Neutrophil (primary cell): Measurements from ENCODE around the gene ARSJ.

Source experiments
- H3K27ac ChIP-seq: fragments of 200-600 bp; sonication (generic); 2 replicates; pipeline ENCODE4 v1.5.1; 2016; ENCODE audit warnings: mild to moderate bottlenecking, moderate library complexity
- H3K27me3 ChIP-seq: fragments of 200-600 bp; sonication (generic); 2 replicates; pipeline ENCODE4 v1.6.0; 2016; ENCODE audit warnings: mild to moderate bottlenecking
- H3K36me3 ChIP-seq: fragments of 200-600 bp; sonication (generic); 2 replicates; pipeline ENCODE4 v1.5.1; 2017
- H3K4me1 ChIP-seq, 2 experiments: fragments of 200-600 bp in 1 of 2; sonication (generic) in 1 of 2; 1 replicate in 1 of 2; 2 replicates in 1 of 2; pipeline versions ENCODE4 v1.5.1 to v1.6.1; 2013 to 2016; ENCODE audit warnings: low read depth in 1 of 2, low read length in 1 of 2, mild to moderate bottlenecking in 1 of 2, moderate library complexity in 1 of 2; ENCODE audit not compliant: control insufficient read depth in 1 of 2, insufficient read depth in 1 of 2
- H3K4me3 ChIP-seq, 2 experiments: fragments of 200-600 bp in 1 of 2; sonication (generic) in 1 of 2; 1 replicate in 1 of 2; 2 replicates in 1 of 2; pipeline ENCODE4 v1.5.1; 2013 to 2016; ENCODE audit warnings: low read depth in 1 of 2, low read length in 1 of 2, mild to moderate bottlenecking in 1 of 2, moderate library complexity in 1 of 2
- H3K9me3 ChIP-seq: fragments of 200-600 bp; sonication (generic); 2 replicates; pipeline ENCODE4 v1.5.1; 2016
- TF ChIP-seq, protein P1 (sequence below): fragments of 200-600 bp; sonication (generic); IDR thresholded peaks from 2 replicates; pipeline ENCODE4 v1.5.1; 2016; ENCODE audit warnings: antibody characterized with exemption

Gene ARSJ

DNA sequence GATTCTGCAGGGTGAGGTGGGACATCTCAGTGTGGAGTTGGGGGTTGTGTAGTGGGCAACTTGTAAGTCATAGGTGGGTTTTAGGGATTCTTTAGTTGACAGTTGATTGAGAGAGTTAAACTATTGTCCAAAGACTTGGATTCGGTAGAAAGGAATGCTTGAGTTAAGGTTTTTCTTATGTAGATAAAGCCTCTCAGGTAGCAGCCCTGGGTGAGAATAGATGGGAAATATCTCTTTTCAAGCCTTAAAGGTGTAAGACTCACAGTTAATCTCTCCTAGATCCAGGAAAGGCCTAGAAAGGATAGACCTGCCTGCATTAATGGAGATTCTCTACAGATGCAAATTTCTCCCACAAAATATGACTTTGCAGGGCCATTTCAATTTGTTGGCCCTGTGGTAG, 108.4 kb downstream of the ARSJ start:
- Histone ChIP-seq H3K27me3 (no peaks in the 10 kb centered on the region), H3K27ac (no peak overlapping the region), H3K4me1 (no peaks in the 10 kb centered on the region), H3K36me3 (no peaks in the 10 kb centered on the region), H3K9me3 (no peaks in the 10 kb centered on the region), H3K4me3 (no peak overlapping the region)
- TF ChIP-seq, protein P1, sequence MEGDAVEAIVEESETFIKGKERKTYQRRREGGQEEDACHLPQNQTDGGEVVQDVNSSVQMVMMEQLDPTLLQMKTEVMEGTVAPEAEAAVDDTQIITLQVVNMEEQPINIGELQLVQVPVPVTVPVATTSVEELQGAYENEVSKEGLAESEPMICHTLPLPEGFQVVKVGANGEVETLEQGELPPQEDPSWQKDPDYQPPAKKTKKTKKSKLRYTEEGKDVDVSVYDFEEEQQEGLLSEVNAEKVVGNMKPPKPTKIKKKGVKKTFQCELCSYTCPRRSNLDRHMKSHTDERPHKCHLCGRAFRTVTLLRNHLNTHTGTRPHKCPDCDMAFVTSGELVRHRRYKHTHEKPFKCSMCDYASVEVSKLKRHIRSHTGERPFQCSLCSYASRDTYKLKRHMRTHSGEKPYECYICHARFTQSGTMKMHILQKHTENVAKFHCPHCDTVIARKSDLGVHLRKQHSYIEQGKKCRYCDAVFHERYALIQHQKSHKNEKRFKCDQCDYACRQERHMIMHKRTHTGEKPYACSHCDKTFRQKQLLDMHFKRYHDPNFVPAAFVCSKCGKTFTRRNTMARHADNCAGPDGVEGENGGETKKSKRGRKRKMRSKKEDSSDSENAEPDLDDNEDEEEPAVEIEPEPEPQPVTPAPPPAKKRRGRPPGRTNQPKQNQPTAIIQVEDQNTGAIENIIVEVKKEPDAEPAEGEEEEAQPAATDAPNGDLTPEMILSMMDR = no peak

DNA sequence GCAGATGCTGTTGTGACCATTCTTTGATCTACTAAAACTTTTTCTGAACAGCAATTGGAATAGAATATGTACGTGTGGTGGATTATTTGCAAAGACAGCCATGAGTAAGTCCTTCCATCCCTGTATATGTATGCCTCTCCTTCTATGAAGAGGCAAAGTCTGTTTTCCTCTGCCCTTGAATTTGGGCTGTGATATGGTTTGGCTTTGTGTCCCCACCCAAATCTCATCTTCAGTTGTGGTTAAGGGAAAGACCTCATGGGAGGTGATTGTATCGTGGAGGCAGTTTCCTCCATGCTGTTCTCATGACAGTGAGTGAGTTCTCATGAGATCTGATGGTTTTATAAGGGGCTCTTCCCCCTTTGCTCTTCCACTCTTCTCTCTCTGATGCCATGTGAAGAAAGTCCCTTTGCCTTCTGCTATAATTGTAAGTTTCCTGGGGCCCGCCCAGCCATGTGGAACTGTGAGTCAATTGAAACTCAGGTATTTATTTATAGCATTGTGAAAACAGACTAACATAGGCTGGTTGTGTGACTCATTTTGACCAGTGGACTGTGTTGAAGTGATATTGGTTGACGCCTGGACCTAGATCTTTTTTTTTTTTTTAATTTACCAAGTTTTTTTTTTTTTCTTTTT, 109.6 kb downstream of the ARSJ start:
- Histone ChIP-seq H3K4me3 (no peak overlapping the region), H3K27me3 (no peaks in the 10 kb centered on the region), H3K9me3 (no peaks in the 10 kb centered on the region), H3K27ac (no peak overlapping the region), H3K36me3 (no peaks in the 10 kb centered on the region), H3K4me1 (no peaks in the 10 kb centered on the region)
- TF ChIP-seq, protein P1 = no peak

DNA sequence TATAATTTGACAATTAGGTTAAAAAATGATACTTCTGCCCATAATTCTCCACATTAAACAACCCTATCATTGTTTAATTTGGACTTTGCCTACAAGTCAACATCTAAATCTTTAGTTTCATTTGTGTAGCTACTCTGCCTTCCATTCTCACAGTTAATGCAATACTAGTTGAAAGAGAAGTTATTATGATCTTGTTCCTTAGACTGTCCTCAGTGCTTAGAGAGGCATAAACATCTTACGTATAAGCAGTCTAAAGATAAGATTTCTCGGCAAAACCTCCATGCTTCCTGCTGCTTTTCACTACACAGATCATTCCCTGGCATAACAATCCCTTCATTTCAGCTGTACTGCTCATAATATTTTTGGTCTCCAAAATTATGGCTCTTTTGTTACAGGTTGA, 112.8 kb downstream of the ARSJ start:
- Histone ChIP-seq H3K27me3 (no peaks in the 10 kb centered on the region), H3K4me1 (no peaks in the 10 kb centered on the region), H3K4me3 (no peak overlapping the region), H3K27ac (no peak overlapping the region), H3K36me3 (no peaks in the 10 kb centered on the region), H3K9me3 (no peaks in the 10 kb centered on the region)
- TF ChIP-seq, protein P1 = no peak

DNA sequence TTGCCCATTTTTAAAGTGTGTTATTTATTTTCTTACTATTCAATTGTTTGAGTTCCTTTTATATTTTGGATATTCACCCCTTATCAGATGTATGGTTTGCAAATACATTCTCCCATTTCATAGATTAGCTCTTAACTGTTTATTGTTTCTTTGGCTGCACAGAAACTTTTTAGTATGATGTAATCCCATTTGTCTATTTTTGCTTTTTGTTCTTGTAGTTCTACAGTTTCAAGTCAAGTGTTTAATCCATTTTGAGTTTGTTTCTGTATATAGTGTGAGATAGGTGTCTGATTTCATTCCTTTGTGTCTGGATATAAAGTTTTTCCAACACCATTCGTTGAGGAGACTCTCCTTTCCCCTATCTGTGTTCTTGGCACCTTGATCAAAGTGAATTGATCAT, 120.5 kb downstream of the ARSJ start:
- H3K27me3 ChIP-seq = no peaks in the 10 kb centered on the region
- no peak overlapping the region for H3K27ac ChIP-seq
- H3K36me3 ChIP-seq = no peaks in the 10 kb centered on the region
- H3K9me3 ChIP-seq = no peaks in the 10 kb centered on the region
- TF ChIP-seq, protein P1 = no peak
- no peaks in the 10 kb centered on the region for H3K4me1 ChIP-seq
- H3K4me3 ChIP-seq = no peak overlapping the region

DNA sequence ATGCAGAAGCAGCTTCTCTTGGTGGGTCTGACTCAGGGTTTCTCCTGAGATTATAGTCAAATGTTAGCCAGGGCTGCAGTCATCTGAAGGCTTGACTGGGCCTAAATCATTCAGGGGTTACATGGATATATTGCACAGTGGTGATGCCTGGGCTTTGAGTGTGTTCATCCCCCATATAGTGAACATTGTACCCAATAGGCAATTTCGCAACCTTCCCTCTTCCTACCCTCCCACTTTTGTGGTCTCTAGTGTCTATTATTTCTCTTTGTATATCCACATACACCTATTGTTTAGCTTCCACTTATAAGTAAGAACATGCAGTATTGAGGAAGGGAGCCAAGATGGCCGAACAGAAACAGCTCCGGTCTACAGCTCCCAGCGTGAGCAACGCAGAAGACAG, 127.6 kb downstream of the ARSJ start:
- Histone ChIP-seq H3K36me3 (no peaks in the 10 kb centered on the region), H3K9me3 (no peaks in the 10 kb centered on the region), H3K4me1 (no peaks in the 10 kb centered on the region), H3K4me3 (no peak overlapping the region), H3K27me3 (no peaks in the 10 kb centered on the region), H3K27ac (no peak overlapping the region)
- TF ChIP-seq, protein P1 = no peak
